ENCODE results near the gene MMP24.
A peak's percentile ranks its signal among the peaks of the same experiment; 100 is the strongest.
"Not testable (repeated sequence)": the region's sequence is repeated elsewhere in the genome, so short reads cannot be mapped to it uniquely, and the experiment has no call there.

MMP24 gene

DNA sequence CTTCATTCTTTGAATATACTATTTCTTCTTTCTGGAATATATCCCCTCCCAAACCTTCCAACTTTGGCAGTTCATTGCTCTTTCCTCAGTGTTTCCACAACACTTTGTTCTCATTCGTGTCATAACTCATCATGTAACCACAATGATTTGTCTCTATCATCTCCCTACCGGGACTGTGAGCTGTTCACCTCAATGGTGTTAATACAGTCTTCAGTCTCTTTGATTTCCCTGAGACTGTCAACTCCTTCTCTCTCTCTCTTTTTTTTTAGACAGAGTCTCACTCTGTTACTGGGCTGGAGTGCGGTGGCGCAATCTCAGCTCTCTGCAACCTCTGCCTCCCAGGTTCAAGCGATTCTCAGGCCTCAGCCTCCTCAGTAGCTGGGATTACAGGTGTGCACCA lies 2.5 kb upstream of the MMP24 start:
- no peak for DNase-seq

- DNase-seq, result no peak
Measured at GRCh38 chr20:35224536-35224935, 2.0 kb upstream of the MMP24 start.

- DNase-seq, result no peak
Measured at GRCh38 chr20:35225319-35226125, 968 bp upstream of the MMP24 start.

GRCh38 chr20:35226884-35227681 lies 593 bp downstream of the MMP24 start:
- peak; percentile 54 to 88 (median 78) for DNase-seq

DNA sequence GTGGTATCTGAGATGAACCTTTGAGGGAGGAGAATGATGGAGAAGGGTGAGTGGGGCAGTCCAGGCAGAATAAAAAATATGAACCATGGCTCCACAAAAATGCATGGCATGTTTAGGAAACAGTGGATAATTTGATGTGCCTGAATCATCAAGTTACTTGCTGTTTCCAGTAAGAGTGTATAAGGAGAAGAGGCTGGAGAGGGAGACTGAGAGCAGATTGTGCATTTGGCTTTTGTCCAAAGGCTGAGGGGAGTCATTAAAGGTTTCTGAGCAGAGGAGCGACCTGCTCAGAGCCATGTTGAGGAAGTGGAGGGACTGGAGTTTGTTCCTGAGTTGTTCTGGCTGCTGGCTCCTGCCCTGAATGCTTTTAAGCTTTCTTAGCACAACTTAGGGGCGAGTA lies 6.1 kb downstream of the MMP24 start:
- peak; percentile 17 to 74 (median 61) for DNase-seq

DNA sequence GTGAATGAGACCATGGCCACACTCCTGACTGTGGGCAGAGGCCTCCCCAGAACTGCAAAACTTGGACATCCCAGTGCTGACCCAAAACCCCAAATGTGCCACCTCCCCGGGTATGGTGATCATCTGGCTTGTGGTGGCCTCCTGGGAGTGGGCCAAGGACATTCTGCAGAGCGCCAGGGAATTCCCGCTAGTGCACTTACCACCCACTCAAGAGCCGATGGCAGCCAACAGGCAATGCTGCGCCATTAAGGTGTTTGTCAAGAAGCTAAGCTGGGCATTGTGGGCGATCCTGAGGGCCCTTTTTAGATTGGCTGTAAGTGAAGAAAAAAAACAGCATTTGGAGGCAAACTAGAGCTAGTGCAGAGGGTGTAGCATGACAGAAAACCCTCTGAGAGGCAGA lies 9.4 kb downstream of the MMP24 start:
- DNase-seq, result peak in 1 of 3 experiments; percentile 89

- DNase-seq, result no peak
Measured at GRCh38 chr20:35237486-35237885, 11.0 kb downstream of the MMP24 start.

DNA sequence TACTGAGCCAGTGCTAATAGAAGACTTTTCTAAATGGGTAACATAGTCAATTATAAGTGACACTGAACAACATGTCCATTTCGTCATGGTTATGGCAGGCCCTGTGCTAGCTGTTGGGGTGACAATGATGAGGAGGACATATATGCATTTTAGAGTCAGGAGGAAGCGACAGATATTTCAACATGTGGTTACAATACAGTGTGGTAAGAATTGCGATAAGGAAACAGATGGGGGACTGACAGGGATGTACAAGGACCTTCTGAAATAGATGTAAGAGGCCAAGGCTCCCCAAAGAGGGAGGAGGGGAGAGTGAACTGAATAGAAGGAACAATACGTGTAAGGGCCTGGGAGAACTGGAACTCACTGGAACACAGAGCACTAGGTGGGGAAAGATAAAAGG lies 11.7 kb downstream of the MMP24 start:
- no peak for DNase-seq

DNA sequence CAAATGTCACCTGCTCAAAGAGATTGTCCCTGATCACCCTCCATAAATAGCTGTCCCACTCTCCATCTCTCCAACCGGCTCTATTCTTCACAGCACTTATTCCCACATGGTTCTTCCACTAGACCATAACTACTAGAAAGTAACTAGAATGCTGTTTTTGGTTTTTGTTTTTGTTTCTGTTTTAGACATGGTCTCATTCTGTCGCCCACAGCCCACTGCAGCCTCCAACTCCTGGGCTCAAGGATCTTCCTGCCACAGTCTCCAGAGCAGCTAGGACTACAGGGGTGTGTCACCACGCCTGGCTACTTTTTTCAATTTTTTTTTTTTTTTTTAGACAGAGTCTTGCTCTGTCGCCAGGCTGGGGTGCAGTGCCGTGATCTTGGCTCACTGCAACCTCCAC lies 12.2 kb downstream of the MMP24 start:
- DNase-seq, result no peak

DNA sequence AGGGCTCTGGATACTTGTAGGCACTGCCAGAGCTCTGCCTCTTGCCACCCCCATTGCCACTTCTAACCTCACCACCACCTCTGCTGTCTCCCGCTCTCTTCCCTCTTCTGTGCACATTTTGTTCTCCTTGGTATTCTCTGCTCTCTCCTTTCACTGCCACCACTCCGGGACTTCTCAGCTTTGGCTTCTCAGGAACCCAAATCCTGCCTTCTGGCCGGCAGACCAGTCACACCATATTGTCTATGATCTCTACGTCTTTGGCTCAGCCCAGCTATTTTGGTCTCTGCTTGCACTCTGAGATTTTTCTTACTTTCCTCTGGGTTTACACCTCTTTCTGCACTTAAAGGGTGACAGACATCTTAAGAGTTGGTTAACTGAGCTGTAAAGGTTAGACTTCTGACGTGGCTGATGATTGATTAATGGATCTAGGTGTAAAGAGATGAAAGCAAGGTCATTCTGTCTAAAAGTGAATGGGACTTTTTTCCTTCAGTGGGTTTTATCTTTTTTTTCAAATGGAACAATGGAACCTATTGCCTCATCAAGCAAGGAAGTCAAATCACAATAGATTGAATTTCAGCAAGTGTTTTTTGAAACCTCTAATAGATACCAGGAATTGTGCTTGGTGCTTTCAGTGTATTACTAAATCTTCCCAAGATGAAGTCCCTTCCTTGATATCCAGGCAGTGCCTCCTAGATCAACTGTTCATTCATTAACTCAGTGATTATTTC lies 13.8 kb downstream of the MMP24 start:
- no peak for DNase-seq

DNA sequence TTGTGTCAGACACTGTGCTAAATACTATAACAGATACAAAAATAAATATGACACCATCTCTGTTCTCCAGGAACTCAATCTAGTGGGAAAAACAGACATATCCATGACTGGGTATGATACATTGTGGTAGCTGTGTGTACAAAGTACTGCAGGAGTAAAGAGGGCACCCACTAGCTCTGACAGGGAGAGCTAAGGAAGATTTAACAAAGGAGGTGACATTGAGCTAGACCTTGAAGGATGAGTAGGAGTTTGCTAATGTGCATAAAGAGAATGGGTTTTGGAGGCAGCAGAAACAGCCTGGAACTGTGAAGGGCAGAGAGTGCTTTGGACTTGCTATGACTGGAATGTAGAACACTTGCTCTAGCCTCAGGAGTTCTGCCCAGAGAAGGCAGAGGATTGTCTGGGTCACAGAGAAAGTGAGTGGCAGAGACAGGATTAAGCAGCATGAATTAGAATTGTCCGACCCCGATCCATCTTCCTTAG lies 14.4 kb downstream of the MMP24 start:
- no peak for DNase-seq

DNA sequence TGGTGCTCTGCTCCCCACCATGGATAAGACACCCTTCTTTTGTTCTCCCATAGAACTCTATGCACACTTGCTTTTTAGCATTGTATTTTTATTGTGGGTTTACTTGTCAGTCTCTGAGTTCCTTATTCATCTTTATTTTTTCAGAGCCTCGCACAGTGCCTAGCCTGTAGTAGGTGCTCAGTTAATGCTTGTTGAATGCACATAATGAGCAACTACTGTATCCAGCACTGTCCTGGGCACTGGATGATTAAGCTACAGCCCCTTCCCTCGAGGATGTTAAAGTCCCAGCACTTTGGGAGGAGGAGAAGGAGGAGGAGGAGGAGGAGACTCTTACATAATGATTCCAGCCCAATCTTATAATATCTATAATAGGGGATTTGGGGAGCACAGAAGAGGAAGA lies 16.8 kb downstream of the MMP24 start:
- no peak for DNase-seq

- DNase-seq, result peak in 1 of 3 experiments; percentile 53
Measured at GRCh38 chr20:35243986-35244385, 17.5 kb downstream of the MMP24 start.

- DNase-seq, result no peak
Measured at GRCh38 chr20:35246723-35247122, 20.2 kb downstream of the MMP24 start.

- no peak for DNase-seq
Measured at GRCh38 chr20:35248641-35249475, 22.4 kb downstream of the MMP24 start.

DNA sequence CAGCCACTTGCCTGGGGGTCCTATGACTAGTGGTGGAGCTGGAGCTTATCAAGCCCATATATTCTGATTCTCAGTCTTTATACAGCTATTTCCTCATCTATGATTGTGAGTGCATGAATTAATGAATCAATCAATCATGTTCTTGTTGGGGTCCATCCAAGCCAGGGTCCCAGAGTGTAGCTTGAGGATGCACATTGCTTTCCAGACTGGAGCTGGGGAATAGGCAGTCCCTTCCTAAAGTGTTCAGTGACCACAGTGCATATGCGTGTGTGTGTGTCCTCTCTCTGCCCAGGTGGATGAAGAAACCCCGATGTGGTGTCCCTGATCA lies 25.1 kb downstream of the MMP24 start:
- no peak for DNase-seq

DNA sequence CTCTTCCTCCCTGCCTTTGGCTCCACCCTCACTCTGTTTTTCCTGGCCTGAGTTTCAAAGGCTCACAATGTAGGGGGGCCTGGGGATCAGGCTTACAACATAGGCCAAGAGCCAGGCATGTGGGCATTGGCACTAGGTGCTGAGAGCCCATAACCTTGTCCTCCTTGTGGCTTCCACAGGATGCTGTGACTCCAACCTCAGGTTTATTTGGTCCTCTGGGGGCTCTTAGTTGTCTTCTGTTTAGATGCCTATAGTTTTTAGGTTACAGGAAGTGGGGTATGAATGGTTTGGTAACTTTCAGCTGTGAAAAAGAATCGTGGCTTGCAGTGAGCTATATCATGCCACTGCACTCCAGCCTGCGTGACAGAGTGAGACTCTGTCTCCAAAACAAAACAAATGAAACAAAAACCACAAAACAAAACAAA lies 25.6 kb downstream of the MMP24 start:
- DNase-seq, result no peak

- not testable (repeated sequence) for DNase-seq
Measured at GRCh38 chr20:35252598-35252997, 26.1 kb downstream of the MMP24 start.

DNA sequence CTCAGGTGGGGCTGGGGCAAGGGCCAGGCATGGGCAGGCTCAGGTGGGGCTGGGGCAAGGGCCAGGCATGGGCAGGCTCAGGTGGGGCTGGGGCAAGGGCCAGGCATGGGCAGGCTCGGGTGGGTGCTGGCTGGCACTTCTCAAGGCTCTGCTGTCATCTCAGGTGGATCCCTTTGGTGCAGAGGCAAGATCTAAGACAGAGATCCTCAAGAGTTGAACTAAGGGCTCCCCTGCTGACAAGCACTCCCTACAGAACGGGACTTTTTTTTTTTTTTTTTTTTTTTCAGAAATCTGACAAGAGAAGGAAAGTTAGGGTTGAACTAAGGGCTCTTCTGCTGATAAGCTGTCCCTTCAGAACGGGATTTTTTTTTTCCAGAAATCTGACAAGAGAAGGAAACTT lies 26.5 kb downstream of the MMP24 start:
- DNase-seq, result no peak

GRCh38 chr20:35254448-35254999 lies 28.0 kb downstream of the MMP24 start:
- no peak for DNase-seq

GRCh38 chr20:35257175-35257909 lies 30.9 kb downstream of the MMP24 start:
- DNase-seq, result no peak

Measured in NCI-H1417 (cell line).